IMR-90 (cell line): ENCODE measurements around the gene GLIS1. TPM values are rescaled to one million over a fixed set of nuclear protein-coding genes. Genes with fewer than 3 reads are reported as not detected.

ENCODE experiments used
- ATAC-seq: fragments of 200-7000 bp; cut with Tn5 transposase; 2 replicates; pipeline ENCODE4 v1.9.1; 2020; ENCODE audit warnings: low read depth, mild to moderate bottlenecking, moderate library complexity
- BruUV-seq: library from RNA; stranded (reverse); fragments of 400-500 nt; replicated peaks from 2 replicates; lab custom pipeline; 2021; lab: Mats Ljungman, UMichigan
- CTCF ChIA-PET: fragments of 300-600 bp; formaldehyde crosslinking; extraction: SDS; loops from one replicate; lab custom pipeline; 2021; ENCODE audit warnings: antibody characterized with exemption; lab: Yijun Ruan, JAX
- POLR2A ChIA-PET: fragments of 300-600 bp; sonication (Branson Sonifier 250); formaldehyde crosslinking; loops from one replicate; lab custom pipeline; 2022; ENCODE audit warnings: antibody characterized with exemption; ENCODE audit not compliant: unreplicated experiment; lab: Charles Lee
- DNase-seq: peaks from one replicate; pipeline ENCODE4 v3.0.0; 2013
- H2AFZ ChIP-seq: replicated peaks from 2 replicates; pipeline ENCODE3; 2013; ENCODE audit warnings: low read length, mild to moderate bottlenecking; ENCODE audit not compliant: poor library complexity
- H2AK5ac ChIP-seq: 2 replicates; pipeline ENCODE4 v1.6.1; 2013; ENCODE audit warnings: low read depth, low read length, inconsistent platforms
- H2AK9ac ChIP-seq: replicated peaks from 2 replicates; pipeline ENCODE3; 2013; ENCODE audit warnings: mild to moderate bottlenecking, low read depth, low read length, moderate library complexity; ENCODE audit not compliant: poor library complexity
- H2BK120ac ChIP-seq: 2 replicates; pipeline ENCODE4 v1.6.1; 2013; ENCODE audit warnings: low read depth, low read length, inconsistent platforms
- H2BK15ac ChIP-seq: 3 replicates; pipeline ENCODE4 v1.6.1; 2013; ENCODE audit warnings: low read depth, low read length, inconsistent platforms
- H2BK20ac ChIP-seq: 2 replicates; pipeline ENCODE4 v1.6.1; 2013; ENCODE audit warnings: low read depth, mild to moderate bottlenecking, inconsistent platforms, low read length, moderate library complexity
- H2BK5ac ChIP-seq: 2 replicates; pipeline ENCODE4 v1.6.1; 2013; ENCODE audit warnings: mild to moderate bottlenecking, low read depth, low read length, inconsistent platforms; ENCODE audit not compliant: poor library complexity, severe bottlenecking
- H3K14ac ChIP-seq: replicated peaks from 2 replicates; pipeline ENCODE4 v1.6.1; 2013; ENCODE audit warnings: low read depth, low read length, inconsistent platforms
- H3K18ac ChIP-seq: 2 replicates; pipeline ENCODE4 v1.6.1; 2013; ENCODE audit warnings: low read depth, low read length, control low read depth
- H3K23ac ChIP-seq: 2 replicates; pipeline ENCODE4 v1.6.1; 2013; ENCODE audit warnings: low read depth, low read length, inconsistent platforms
- H3K27ac ChIP-seq: 2 replicates; pipeline ENCODE4 v1.5.1; 2013; ENCODE audit warnings: mild to moderate bottlenecking, control low read depth, low read length; ENCODE audit not compliant: insufficient read depth
- H3K27me3 ChIP-seq: 2 replicates; pipeline ENCODE4 v1.6.1; 2013; ENCODE audit warnings: low read length; ENCODE audit not compliant: control insufficient read depth, insufficient read depth
- H3K36me3 ChIP-seq: 2 replicates; pipeline ENCODE4 v1.6.1; 2013; ENCODE audit warnings: low read length, mixed read lengths; ENCODE audit not compliant: control insufficient read depth, insufficient read depth
- H3K4ac ChIP-seq: 2 replicates; pipeline ENCODE4 v1.6.1; 2013; ENCODE audit warnings: low read depth, low read length, inconsistent platforms
- H3K4me1 ChIP-seq: 2 replicates; pipeline ENCODE4 v1.6.1; 2013; ENCODE audit warnings: low read length, mixed read lengths; ENCODE audit not compliant: control insufficient read depth, insufficient read depth
- H3K4me2 ChIP-seq: 2 replicates; pipeline ENCODE4 v1.6.1; 2013; ENCODE audit warnings: low read depth, mild to moderate bottlenecking, control low read depth, low read length, moderate library complexity
- H3K4me3 ChIP-seq: 2 replicates; pipeline ENCODE4 v1.5.1; 2013; ENCODE audit warnings: low read depth, mild to moderate bottlenecking, control low read depth, low read length, moderate library complexity; ENCODE audit not compliant: insufficient read depth
- H3K56ac ChIP-seq: 2 replicates; pipeline ENCODE4 v1.6.1; 2013; ENCODE audit warnings: low read length, inconsistent platforms; ENCODE audit not compliant: insufficient read depth; ENCODE audit errors: extremely low read depth
- H3K79me1 ChIP-seq, 2 experiments: 2 replicates each; pipeline ENCODE4 v1.6.1; 2013; ENCODE audit warnings: low read length in 2 of 2, inconsistent platforms in 1 of 2, low read depth in 1 of 2
- H3K9ac ChIP-seq: 2 replicates; pipeline ENCODE4 v1.6.1; 2013; ENCODE audit warnings: low read depth, low read length, control low read depth
- H3K9me1 ChIP-seq: 2 replicates; pipeline ENCODE4 v1.6.1; 2013; ENCODE audit warnings: low read length, inconsistent platforms; ENCODE audit not compliant: insufficient read depth
- H3K9me3 ChIP-seq: 2 replicates; pipeline ENCODE4 v1.6.1; 2013; ENCODE audit warnings: low read length; ENCODE audit not compliant: control insufficient read depth, insufficient read depth
- H4K20me1 ChIP-seq: 2 replicates; pipeline ENCODE4 v1.6.1; 2013; ENCODE audit warnings: low read length, inconsistent platforms; ENCODE audit not compliant: insufficient read depth
- H4K5ac ChIP-seq: 2 replicates; pipeline ENCODE4 v1.6.1; 2013; ENCODE audit warnings: mild to moderate bottlenecking, low read depth, low read length, control low read depth
- H4K8ac ChIP-seq, 2 experiments: 2 replicates each; pipeline ENCODE4 v1.6.1; 2013; ENCODE audit warnings: low read depth in 2 of 2, low read length in 2 of 2, control low read depth in 1 of 2, inconsistent platforms in 1 of 2
- H4K91ac ChIP-seq: 2 replicates; pipeline ENCODE4 v1.6.1; 2013; ENCODE audit warnings: low read depth, low read length, inconsistent platforms; ENCODE audit not compliant: insufficient read depth
- MAFK ChIP-seq: IDR thresholded peaks from 2 replicates; pipeline ENCODE4 v1.6.1; 2012; ENCODE audit warnings: low read depth, low read length, improper control_type of control experiment
- MXI1 ChIP-seq: IDR thresholded peaks from 2 replicates; pipeline ENCODE4 v1.6.1; 2012; ENCODE audit warnings: low read depth, mild to moderate bottlenecking, low read length, moderate library complexity, borderline replicate concordance
- NFE2L2 ChIP-seq: fragments of 150-350 bp; IDR thresholded peaks from 2 replicates; pipeline ENCODE4 v1.6.1; 2016; ENCODE audit warnings: low read depth, mild to moderate bottlenecking, low read length
- RAD21 ChIP-seq: IDR thresholded peaks from 2 replicates; pipeline ENCODE4 v1.6.1; 2012; ENCODE audit warnings: low read length, improper control_type of control experiment
- RCOR1 ChIP-seq: IDR thresholded peaks from 2 replicates; pipeline ENCODE4 v1.6.1; 2012; ENCODE audit warnings: mild to moderate bottlenecking, low read length, improper control_type of control experiment; ENCODE audit not compliant: insufficient replicate concordance
- WGBS, 2 experiments: methylation state at CpG; one replicate each; pipeline versions ENCODE4 v1.1.5 to v1.1.7; 2013; ENCODE audit warnings: missing lambda C conversion rate in 2 of 2; ENCODE audit not compliant: insufficient read length in 1 of 2; ENCODE audit errors: extremely low coverage in 2 of 2; 5-methylcytosine and 5-hydroxymethylcytosine counted together
- dilution Hi-C: fragments of 300-500 bp; cut with HindIII; formaldehyde crosslinking; loops from one replicate; pipeline ENCODE4 v1.14.3; 2018; ENCODE audit warnings: low sequenced_read_pairs; ENCODE audit not compliant: unreplicated experiment
- in situ Hi-C: fragments of 300-500 bp; cut with MboI; formaldehyde crosslinking; loops from 3 replicates; pipeline ENCODE4 v1.14.3; 2019; ENCODE audit warnings: low sequenced_read_pairs, inconsistent platforms, mixed read lengths
- intact Hi-C: fragments of 100-400 bp; cut with micrococcal nuclease; formaldehyde crosslinking; loops from 2 replicates; pipeline ENCODE4 v1.10.0; 2022
- polyA plus RNA-seq, 3 experiments: library from polyadenylated mRNA; depleted of rRNA; stranded (reverse); fragments of >200 nt; gene quantifications; 2 replicates each; pipeline ENCODE4 v1.2.3, GENCODE V29; 2012; ENCODE audit warnings: low replicate concordance in 1 of 3
- total RNA-seq: library from RNA; depleted of rRNA; stranded (reverse); fragments of >200 nt; gene quantifications from 2 replicates; pipeline ENCODE4 v1.2.3, GENCODE V29; 2012
- TF ChIP-seq, protein P1 (sequence below): conservative IDR thresholded peaks from 2 replicates; pipeline ENCODE4 v1.5.1; 2012; ENCODE audit warnings: mild to moderate bottlenecking, low read depth, low read length, improper control_type of control experiment
- TF ChIP-seq, protein P2 (sequence below): fragments of 150-350 bp; IDR thresholded peaks from 2 replicates; pipeline ENCODE4 v1.6.1; 2017; ENCODE audit warnings: mild to moderate bottlenecking, antibody characterized with exemption, low read length, low read depth

Gene GLIS1
- total and polyA plus RNA-seq, 2 of the 4 experiments (the other 2 are of a cell fraction), result 0.18 to 2.3 TPM

DNA sequence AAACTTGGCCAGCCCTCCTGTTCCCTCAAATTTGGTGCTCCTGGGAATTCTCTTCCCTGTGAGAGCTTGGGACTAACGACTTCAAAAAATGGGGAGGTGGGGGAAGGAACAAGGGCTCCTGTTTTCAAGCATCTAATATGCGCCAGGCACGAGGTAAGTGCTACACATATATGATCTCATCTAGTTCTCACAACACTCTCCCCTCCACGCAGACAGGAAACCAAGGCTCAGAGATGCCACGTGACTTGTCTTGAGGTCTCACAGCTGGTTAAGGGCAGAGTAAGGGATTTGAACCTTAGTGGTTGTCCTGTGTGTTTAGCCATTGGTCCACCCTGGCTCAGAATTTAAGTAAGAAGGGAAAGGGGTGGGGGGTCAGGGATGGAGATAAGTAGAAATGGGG is 153.8 kb downstream of the GLIS1 start:
- CTCF ChIA-PET, result interaction anchor here (0.6 kb wide), 1 partner anchor 176 kb away, joined by 6 read pairs; no protein-coding TSS in a partner anchor
- no TSS peak for BruUV-seq

More for the DNA sequence above, 153.8 kb downstream of the GLIS1 start:
- Histone ChIP-seq H2AK9ac (no peak overlapping the region), H2BK5ac (no peak overlapping the region), H3K27me3 (peaks cover 2% of the 10 kb centered on the region; the same call in 1 of the 2 replicates), H3K9me3 (no peaks in the 10 kb centered on the region), H3K79me1 (no peaks in the 10 kb centered on the region), H3K9me1 (peaks cover 15% of the 10 kb centered on the region; the same call in 1 of the 2 replicates), H2BK120ac (no peak overlapping the region), H4K20me1 (no peaks in the 10 kb centered on the region), H3K56ac (no peak overlapping the region; the same call in 1 of the 2 replicates), H3K4me2 (no peak overlapping the region), H3K4me3 (no peak overlapping the region), H3K14ac (no peak overlapping the region), H2BK15ac (no peak overlapping the region), H2BK20ac (no peak overlapping the region), H3K23ac (0 out of 2 replicates have a peak overlapping the region, but pooled peaks have one; percentile 42), H2AFZ (peak overlapping the region; percentile 37), H3K36me3 (no peaks in the 10 kb centered on the region; the same call in 1 of the 2 replicates), H3K27ac (no peak overlapping the region), H4K8ac (no peak overlapping the region), H3K18ac (no peak overlapping the region), H3K4me1 (peaks cover 4% of the 10 kb centered on the region; the same call in 1 of the 2 replicates), H4K91ac (no peak overlapping the region), H3K4ac (peak overlapping the region; percentile 16; the same call in 1 of the 2 replicates), H2AK5ac (no peak overlapping the region), H4K5ac (no peak overlapping the region), H3K9ac (no peak overlapping the region)
- POLR2A ChIA-PET, result no interaction called here
- no CpG with 5 or more reads among the region's 5 CpGs for WGBS, 2 experiments
- dilution Hi-C loops (no loop called here), in situ Hi-C loops (no loop called here), intact Hi-C loops (no loop called here)
- DNase-seq, result peak; percentile 83
- TF ChIP-seq, protein P1, sequence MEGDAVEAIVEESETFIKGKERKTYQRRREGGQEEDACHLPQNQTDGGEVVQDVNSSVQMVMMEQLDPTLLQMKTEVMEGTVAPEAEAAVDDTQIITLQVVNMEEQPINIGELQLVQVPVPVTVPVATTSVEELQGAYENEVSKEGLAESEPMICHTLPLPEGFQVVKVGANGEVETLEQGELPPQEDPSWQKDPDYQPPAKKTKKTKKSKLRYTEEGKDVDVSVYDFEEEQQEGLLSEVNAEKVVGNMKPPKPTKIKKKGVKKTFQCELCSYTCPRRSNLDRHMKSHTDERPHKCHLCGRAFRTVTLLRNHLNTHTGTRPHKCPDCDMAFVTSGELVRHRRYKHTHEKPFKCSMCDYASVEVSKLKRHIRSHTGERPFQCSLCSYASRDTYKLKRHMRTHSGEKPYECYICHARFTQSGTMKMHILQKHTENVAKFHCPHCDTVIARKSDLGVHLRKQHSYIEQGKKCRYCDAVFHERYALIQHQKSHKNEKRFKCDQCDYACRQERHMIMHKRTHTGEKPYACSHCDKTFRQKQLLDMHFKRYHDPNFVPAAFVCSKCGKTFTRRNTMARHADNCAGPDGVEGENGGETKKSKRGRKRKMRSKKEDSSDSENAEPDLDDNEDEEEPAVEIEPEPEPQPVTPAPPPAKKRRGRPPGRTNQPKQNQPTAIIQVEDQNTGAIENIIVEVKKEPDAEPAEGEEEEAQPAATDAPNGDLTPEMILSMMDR, result no peak
- TF ChIP-seq MAFK (no peak), NFE2L2 (no peak), RAD21 (no peak), RCOR1 (no peak), MXI1 (no peak)
- TF ChIP-seq, protein P2, sequence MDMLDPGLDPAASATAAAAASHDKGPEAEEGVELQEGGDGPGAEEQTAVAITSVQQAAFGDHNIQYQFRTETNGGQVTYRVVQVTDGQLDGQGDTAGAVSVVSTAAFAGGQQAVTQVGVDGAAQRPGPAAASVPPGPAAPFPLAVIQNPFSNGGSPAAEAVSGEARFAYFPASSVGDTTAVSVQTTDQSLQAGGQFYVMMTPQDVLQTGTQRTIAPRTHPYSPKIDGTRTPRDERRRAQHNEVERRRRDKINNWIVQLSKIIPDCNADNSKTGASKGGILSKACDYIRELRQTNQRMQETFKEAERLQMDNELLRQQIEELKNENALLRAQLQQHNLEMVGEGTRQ, result peak; percentile 77
- ATAC-seq, result peak; percentile 52
